Measurements from ENCODE around the gene ZNF3.

GRCh38 chr7:100023526-100023925 is 58.0 kb downstream of the ZNF3 start:
- no peak for TF ChIP-seq CTCF (IDR thresholded peaks at IDR 0.05)
- no peak for TF ChIP-seq BHLHE40 (IDR thresholded peaks at IDR 0.05; ENCODE audit: low read depth, low read length)
- TF ChIP-seq RAD21 (conservative IDR thresholded peaks at IDR 0.05 in 1 of 2, IDR thresholded peaks at IDR 0.05 in 1 of 2), result no peak
- no peak for TF ChIP-seq PHF8 (IDR thresholded peaks at IDR 0.05; ENCODE audit: borderline replicate concordance, low read depth)
- no peak for TF ChIP-seq RNF2 (IDR thresholded peaks at IDR 0.05; ENCODE audit: borderline replicate concordance, low read depth)
- no peak for TF ChIP-seq JUN (IDR thresholded peaks at IDR 0.05)
- no peak for TF ChIP-seq REST (IDR thresholded peaks at IDR 0.05)
- TF ChIP-seq RCOR1 (IDR thresholded peaks at IDR 0.05; ENCODE audit: low read depth, low read length), result no peak
- no peak for TF ChIP-seq ELK1 (IDR thresholded peaks at IDR 0.05; ENCODE audit: low read depth, low read length)
- no peak for TF ChIP-seq SMC3 (IDR thresholded peaks at IDR 0.05)
- TF ChIP-seq POLR2A (IDR thresholded peaks at IDR 0.05; ENCODE audit: low read length), result no peak
- no peak for TF ChIP-seq HDAC2 (IDR thresholded peaks at IDR 0.05)

All from A549 (cell line).